HuH-7.5 (cell line): ENCODE results near the gene RABGAP1.
"Not testable (repeated sequence)": the region's sequence is repeated elsewhere in the genome, so short reads cannot be mapped to it uniquely, and the experiment has no call there.

Experiments
- DNase-seq: peaks from one replicate; pipeline ENCODE4 v3.0.0; 2011; ENCODE audit warnings: low spot score

RABGAP1 gene

DNA sequence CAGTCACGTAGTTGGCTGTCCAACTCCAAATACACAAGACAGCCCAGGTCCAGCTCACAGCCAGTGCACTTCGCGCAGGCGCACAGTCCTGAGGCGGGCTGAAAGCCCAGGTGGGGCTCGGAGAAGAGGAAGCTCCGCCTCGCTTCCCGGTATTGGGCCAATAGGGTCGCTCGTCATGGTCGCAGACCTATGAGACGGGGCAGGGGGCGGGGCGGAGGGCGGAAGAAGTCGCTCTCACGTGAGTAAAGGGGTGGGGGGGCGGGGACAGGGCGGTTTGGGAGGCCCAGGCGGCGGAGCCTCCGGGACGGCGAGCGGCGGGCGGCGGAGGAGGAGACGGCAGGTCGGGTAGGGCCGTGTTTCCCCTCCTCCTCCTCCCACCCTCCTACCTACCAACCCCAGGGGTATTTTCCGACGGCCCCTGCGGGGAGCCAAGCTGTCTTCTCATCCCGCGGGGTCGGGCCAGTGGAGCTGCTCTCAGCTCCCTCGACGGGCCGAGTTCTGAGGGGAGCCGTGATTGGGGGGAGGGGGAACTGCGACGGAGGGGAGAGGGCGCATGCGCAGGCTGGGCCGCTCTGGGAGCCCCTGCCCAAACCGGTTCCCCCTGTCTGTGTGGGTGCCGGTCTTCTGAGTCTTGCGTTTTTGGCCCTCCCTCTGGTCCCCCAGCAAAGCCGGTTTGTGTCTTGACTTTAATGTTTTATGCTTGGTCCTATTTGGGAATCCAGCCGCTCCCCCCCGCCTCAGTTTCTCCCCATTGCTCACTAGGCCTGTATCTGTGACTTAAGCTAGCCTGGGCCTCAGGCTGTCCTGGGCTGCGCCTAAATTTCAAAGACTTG lies at the start of gene RABGAP1:
TSS of gene RABGAP1 (plus strand) at position 272 of the 833 bp plus-strand sequence. CDS start 16,040 bp downstream, outside the sequence.
- DNase-seq, result peak; percentile 96

DNA sequence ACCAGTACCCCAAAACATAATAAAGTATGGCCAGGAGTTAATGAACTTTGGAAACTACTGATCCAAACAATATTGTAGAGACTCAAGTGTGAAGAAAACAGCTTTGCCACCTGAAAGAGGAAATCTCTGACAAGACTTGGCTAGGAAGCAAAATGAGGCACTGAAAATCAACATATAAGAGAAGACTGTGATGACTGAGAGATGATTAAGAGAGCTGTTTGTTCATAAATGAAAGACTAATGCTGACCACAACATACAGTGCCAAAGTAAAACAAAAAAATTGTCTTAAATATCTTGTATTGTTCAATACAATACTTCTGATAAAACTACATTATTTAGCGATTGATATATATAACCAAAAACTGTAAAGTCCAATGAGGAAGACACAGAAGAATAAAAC lies 42.9 kb upstream of the RABGAP1 start:
- DNase-seq, result no peak

- DNase-seq, result no peak
Measured at GRCh38 chr9:122900791-122901190, 40.0 kb upstream of the RABGAP1 start.

DNA sequence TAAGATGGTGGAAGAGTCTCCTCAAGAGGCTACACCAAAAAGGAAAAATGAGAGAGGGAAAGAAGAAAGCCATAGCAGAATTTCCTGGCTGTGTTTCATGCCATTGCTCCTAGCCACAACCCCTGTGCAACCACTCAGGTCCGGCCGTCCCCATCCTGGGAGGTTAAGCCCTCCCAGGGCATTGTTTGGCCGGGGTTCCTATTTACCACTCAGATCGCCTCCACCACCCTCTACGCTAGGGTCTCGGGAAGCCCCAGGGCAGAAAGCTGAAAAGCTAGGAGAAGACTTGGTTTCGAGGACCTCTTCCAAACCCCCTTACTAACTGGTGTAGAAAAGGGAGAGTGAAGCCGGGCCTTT lies 36.4 kb upstream of the RABGAP1 start:
- peak; percentile 41 for DNase-seq

DNA sequence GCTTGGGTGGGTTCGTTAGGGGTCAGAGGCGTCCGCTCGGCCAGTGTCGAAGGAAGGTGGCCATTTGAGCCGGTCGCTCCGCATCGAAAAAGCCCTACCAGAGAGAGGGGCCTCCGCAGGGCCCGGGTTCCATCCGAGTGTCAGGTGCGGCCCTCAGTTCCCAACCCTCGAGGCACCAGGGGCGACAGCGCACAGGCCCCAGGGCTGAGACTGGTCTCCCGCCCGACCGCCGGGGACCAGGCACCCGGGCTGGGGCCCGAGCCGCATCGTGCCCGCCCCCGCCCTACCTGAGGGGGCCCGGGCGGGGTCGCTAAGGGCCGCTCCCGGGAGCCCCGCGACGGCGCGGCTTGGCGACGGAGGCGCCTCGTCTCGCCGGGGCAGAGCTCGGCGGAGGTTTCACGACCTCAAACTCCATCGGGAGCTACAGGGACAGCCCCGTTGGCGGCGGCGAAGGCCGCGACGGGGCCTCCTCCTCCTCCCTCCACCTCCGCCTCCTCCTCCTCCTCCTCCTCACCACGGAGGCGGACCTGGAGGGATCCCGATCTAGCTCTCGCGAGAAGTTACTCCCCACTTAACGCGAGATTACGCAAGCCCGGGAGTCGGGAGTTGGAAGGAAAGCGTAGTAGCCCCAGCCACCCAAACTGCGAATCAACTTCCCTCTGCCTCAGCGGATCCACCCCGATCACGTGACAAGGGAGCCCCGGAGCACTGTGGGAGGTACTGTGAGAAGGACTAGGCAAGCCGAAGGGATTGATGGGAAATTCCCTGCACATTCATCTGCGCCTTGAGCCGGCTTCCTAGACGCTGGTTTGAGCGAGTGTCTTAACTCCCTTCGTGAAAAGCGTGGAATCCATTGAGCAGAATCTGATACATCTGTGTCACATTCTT lies 35.8 kb upstream of the RABGAP1 start, which contains the start of gene RC3H2:
TSS of gene RC3H2 (minus strand) at position 537 of the 888 bp plus-strand sequence. CDS start 7,850 bp downstream, outside the sequence.
- peak; percentile 86 for DNase-seq

- DNase-seq, result not testable (repeated sequence)
Measured at GRCh38 chr9:122906122-122906521, 34.7 kb upstream of the RABGAP1 start.

DNA sequence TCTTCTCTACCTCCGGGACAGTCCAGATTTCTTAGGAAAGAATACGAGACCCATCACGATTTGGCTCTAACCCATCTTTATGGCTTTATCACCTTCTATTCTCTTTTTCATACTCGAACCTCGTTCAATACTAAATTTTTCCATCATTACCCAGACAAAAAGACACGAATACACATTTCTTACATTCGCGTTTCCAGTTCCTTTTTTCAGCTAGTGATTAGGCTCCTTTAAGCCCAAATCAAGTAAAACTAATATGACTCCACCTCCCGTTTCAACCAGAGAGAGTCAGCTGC lies 28.2 kb upstream of the RABGAP1 start:
- DNase-seq, result no peak

DNA sequence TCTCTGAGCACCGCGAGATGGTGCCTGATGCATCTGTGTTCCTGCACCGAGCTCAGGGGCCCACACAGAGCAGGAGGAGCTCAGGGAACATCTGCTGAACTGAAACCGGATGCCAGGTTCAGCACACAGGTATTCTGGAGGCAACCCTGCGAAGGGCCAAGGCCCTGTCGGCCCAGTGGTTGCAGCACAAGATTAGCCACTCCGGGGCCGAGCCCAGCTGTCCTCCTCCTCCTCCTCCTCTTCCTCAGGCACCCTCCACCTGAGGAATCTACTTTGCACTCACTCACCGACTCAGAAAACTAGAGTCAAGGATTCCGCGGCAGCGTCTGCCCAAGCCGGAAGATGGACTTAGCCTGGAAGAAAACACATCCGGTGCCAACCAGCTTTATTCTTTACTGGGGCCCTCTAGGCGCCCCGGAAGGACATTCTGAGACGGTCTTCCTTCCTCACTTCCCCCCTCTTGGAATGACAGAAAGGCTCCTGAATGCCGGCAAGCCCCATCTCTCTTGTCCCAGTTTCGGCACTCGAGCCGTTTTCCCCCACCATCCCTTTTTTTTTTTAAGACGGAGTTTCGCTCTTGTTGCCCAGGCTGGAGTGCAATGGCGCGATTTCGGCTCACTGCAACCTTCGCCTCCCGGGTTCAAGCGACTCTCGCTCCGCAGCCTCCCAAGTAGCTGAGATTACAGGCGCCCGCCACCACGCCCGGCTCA lies 27.7 kb upstream of the RABGAP1 start, which contains the start of gene ZBTB6:
TSS of gene ZBTB6 (minus strand) at position 360 of the 710 bp plus-strand sequence. CDS start 1,251 bp downstream, outside the sequence.
- peak; percentile 66 for DNase-seq

GRCh38 chr9:122918310-122918709 lies 22.5 kb upstream of the RABGAP1 start:
- DNase-seq, result no peak

- no peak for DNase-seq
Measured at GRCh38 chr9:122922713-122923112, 18.1 kb upstream of the RABGAP1 start.

DNA sequence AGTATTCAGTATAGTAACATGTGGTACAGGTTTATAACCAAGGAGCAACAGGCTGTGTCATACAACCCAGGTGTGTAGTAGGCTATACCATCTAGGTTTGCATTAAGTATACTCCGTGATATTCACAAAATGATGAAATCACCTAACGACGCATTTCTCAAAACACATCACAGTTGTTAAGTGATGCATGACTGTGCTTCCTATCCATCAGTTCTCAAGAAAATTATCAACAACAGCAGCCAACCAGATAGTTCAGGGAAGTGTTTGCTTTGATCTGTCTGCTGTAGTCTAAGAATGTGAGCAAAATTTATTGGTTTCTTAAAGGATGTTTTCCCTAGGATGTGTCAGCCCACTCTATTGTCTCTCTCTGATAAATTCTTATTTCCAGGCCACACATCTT lies 16.9 kb upstream of the RABGAP1 start:
- DNase-seq, result no peak

- DNase-seq, result no peak
Measured at GRCh38 chr9:122929796-122930354, 10.9 kb upstream of the RABGAP1 start.

DNA sequence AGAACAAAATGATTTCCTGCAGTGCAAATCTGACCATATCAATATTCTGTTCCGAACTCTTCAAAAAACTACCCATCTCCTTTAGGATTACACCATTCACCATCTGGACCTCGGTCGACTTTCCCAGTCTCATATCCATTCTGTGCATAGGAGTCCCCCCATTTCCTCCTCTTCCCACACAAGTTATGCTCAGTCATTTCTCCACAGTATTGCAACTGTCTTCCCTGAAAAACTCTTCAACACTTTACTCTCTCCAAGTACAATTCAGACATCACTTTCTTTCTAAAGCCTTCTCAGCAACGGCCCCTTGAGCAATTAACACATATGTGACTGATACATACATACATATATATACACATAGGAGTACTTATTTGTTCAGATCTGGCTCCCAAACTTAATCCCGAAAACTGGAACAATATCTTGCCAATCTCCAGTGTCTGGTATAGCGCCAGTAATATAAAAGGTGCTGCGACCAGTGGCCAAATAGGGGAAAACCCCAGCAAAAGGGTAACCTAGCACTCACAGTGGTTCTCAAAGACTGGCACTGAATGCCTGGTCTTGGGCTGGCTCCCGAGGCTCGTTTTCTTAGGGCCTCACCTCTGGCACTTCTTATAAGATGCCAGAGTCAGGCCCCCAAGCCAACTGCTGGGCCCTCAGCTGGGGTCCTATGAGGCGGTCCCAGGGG lies 10.1 kb upstream of the RABGAP1 start:
- DNase-seq, result no peak

DNA sequence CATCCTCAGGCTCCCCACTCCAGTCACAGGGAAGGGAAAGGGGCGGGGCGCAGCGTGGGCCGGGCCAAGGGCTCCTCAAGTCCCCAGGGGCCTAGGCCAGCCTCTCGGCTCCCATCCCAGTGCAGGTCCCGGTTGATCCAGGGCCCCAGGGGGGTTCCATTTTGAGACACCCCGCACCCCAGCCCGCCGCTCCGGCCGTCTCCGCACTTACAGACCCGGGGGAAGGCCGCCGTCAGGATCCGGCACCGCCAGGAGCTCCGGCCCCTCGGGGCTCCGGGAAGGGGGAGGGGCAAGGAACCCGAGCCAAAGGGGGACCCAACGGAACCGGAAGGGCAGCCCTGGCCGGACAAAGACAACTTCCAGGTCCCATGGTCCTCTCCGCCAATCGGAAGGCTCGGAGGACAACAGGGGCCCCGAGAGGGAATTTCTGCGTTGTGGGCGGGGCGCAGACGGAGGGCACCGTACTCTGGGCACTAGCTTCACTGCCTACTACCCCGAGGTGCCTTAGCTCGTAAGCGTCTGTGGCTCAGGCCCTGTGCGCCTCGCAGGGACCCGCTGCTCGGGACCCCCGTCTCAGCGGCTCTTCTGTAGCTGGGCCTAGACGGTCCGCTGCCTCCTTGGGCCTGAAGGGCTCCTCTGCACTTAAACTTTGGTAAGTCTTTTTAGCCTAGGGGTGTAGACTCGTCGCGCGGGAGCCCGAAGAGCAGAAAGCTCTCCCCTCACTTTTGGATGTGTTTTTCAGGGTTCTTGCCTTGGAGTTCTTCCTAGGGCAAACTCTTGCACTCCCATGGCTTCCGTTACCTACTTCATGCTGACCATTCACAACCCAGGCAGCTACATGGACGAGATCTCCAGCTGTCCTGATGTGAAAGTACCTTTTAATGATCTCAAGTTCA lies 9.3 kb upstream of the RABGAP1 start, which contains the start of gene ZBTB26:
TSS of gene ZBTB26 (minus strand) at position 287 of the 896 bp plus-strand sequence. CDS start 11,578 bp downstream, outside the sequence.
- peak; percentile 90 for DNase-seq

DNA sequence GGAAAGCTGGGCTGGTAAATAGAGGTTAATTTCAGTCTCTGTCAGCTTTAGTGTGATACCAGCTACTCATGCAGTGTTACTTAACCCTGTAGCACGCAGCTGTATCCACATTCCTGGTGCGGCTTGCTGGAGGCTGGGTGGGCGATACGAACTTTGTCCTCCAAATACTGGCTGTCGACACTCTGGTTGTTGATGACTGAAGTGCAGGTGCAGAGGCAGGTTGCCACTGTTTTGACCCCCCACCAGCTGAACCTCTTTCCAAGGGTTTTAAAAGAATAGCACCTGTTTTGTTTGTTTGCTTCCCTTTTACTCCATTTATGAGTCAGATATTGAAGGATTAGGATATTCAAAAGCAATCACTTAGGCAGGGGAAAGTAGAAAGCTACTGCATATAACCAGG lies 4.4 kb upstream of the RABGAP1 start:
- peak; percentile 34 for DNase-seq

GRCh38 chr9:122936883-122937282 lies 3.9 kb upstream of the RABGAP1 start:
- no peak for DNase-seq

- no peak for DNase-seq
Measured at GRCh38 chr9:122939601-122940000, 1.2 kb upstream of the RABGAP1 start.

- no peak for DNase-seq
Measured at GRCh38 chr9:122940454-122940748, 419 bp upstream of the RABGAP1 start.

DNA sequence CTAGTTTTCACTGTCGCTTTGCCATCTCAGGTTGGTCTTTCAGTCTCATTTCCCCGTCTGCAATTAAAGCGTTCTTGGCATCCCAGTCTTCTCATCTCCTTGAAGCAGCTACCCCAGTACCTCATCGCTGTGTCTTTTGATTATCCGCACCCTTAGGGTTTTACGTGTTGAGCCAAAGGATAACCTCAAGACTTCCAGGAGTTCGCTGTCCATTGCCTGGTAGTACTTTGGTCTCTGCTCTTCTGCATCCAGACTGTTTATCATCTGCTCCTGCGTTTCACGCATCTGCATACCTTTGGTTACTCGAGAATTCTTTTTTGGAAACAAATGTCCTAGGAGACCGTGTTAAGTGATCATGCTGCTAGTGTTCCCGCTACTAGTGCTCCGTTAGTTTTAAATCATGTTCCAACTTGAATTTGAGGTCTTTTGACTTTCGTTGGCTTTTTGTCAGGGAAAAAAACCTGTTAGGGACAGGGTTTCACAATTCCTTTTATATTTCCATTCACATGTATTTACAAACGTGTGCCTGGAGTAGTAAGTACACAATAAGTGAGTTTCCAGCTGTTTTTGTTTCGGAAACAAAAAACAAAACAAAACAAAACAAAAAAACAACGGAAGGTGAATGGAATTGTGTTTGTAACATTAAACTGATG lies 888 bp downstream of the RABGAP1 start:
- DNase-seq, result peak; percentile 18
